HG02884 (cell line): ENCODE results near the gene SERPINB11.
"Not testable (repeated sequence)": the region's sequence is repeated elsewhere in the genome, so short reads cannot be mapped to it uniquely, and the experiment has no call there.

Experiments used
- ATAC-seq: cut with Tn5 transposase; IDR thresholded peaks from one replicate; pipeline ENCODE4 v1.9.1; 2021; ENCODE audit warnings: mild to moderate bottlenecking, moderate library complexity; ENCODE audit not compliant: unreplicated experiment

Gene SERPINB11, protein sequence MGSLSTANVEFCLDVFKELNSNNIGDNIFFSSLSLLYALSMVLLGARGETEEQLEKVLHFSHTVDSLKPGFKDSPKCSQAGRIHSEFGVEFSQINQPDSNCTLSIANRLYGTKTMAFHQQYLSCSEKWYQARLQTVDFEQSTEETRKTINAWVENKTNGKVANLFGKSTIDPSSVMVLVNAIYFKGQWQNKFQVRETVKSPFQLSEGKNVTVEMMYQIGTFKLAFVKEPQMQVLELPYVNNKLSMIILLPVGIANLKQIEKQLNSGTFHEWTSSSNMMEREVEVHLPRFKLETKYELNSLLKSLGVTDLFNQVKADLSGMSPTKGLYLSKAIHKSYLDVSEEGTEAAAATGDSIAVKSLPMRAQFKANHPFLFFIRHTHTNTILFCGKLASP

DNA sequence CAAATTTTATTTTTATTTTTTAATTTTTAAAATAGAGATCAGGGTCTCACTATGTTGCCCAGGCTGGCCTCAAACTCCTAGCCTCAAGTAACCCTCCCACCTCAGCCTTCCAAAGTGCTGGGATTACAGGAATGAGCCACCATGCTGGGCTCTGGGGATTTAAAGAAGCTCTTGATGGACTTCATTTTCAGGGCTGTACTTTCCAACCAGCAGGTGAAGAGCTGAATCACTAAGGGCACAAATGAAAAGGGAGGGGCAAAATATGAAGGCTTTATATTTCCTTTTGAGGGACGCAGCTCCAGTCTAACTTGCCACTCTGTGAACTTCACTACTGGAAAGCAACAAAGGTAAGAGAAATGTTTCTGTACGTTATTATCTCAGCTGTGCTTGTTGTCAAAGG lies at the start of gene SERPINB11:
Gene SERPINB11, plus strand, starts transcription at position 301 of the 400 bp plus-strand sequence. CDS start 7,234 bp downstream, outside the sequence.
- no peak for ATAC-seq

DNA sequence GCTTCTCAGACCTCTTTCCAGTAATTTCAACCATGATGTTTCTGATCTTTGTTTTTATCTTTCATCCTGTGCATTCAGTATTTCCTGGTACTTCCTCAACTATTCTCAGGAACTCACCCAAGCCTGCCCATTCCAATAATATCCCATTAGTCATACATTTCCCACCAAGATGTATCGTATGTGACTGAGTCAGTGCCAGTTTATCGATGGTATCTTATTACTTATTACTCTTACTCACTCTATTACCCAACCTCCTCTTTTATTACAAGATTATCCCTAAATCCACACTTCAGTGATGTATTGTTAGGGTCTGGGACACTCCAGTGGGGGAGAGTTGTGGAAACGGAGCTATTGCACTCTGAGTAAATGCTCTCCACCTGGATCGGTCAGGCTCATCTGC lies 43.8 kb upstream of the SERPINB11 start:
- not testable (repeated sequence) for ATAC-seq

DNA sequence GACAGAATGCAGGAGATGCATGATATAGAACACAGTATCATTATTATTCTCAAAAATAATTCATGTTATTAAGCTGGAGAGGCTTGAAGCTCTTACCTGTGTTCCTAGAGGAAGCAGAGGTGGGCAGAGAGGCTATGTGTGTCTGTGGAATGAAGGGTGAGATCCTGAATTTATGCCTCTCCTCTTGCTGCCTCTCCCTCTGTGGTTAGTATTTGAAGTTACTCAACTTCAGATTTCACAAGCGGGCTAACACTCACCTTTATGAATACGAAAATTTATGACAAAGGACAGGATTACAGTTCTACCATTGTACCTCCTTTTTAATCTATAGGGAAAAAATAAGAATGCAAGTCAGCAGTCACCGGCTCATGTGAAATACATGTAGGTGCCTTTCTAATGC lies 41.0 kb upstream of the SERPINB11 start, which contains the start of gene SERPINB3:
Gene SERPINB3, minus strand, starts transcription at position 144 of the 400 bp plus-strand sequence. CDS start 677 bp downstream, outside the sequence.
- not testable (repeated sequence) for ATAC-seq

DNA sequence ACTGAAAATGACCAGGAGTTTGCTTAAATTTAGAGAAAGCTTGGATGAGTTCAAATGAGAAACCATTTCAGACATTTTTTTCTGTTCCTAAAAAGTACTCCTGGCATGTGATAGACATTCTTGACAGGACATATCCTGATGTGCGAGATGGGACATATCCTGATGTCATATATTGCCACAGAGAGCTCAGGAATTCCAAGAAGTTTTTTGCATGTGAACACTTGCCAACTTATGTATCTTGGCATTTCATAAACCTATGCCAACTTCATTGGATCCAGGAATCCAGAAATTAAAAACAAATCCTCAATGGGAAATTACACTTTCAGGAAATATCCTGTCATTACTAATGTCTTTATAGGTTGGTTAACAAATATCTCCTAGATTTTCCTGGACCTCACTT lies 38.2 kb upstream of the SERPINB11 start:
- no peak for ATAC-seq

DNA sequence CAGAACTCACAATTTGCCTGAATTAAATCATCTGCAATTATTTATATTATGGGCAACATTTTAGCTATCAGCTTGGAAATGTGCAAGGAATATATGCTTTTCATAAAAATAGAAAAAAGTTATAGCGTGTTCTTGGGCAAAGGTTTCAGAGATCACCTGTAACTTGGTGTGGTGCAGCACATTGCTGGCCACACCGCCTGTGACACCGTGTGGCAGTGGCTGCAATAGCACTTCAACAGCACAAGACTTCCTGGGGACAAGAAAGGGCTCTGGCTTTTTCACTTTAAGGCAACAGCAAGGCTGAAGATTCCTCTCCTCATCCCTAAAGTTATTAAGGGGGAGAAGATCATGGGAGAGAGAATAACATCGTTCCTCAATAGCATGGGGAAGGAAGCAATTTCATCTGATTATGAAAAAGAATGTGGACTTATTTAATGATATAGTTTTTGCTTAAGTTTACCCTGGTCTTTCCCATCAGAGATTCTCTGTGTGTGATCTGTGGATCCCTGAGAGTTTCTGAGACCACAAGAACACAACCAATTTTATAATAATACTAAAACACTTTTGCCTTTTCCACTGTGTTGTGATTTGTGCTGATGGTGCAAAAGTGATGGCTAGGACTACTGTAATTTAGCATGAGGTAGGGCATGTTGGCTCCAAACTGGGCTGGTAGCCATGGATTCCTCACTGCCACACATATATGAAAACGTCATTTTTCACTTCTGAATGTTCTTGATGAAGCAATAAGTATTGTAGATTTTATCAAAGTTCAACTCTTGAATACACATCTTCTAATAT lies 26.0 kb upstream of the SERPINB11 start:
- ATAC-seq: peak; percentile 78

DNA sequence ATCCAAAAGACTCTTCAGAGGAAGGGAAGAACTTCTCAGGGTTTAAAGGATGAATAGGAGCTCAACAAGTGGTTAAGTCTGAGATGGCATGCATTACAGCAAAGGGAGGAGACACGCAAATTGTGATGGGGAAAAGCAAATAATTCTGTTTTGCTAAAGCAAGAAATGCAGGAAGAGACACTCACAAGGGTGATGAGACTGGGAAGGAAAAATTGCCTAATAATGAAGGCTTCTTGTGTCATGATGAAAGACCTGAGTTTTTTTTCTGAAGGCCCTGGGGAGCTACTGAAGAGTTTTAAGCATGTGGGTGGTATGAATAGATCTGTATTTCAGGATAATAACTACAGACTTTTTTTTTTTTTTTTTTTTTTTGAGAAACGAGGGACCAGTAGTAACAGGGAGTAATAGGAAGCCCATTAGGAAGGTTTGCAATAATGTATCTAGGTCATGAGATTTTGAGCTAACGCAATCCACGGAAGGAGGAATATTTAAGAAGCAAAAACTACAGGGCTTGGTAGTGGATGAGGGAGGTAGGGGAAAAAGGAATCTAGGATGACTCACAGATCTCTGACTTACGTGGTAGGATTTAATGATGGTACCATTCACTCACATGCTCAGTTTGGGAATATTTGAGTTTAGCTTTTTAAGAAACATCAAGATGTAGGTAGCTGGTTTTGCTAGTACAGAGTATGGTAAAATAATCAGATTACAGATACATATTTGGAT lies 25.1 kb upstream of the SERPINB11 start:
- no peak for ATAC-seq

DNA sequence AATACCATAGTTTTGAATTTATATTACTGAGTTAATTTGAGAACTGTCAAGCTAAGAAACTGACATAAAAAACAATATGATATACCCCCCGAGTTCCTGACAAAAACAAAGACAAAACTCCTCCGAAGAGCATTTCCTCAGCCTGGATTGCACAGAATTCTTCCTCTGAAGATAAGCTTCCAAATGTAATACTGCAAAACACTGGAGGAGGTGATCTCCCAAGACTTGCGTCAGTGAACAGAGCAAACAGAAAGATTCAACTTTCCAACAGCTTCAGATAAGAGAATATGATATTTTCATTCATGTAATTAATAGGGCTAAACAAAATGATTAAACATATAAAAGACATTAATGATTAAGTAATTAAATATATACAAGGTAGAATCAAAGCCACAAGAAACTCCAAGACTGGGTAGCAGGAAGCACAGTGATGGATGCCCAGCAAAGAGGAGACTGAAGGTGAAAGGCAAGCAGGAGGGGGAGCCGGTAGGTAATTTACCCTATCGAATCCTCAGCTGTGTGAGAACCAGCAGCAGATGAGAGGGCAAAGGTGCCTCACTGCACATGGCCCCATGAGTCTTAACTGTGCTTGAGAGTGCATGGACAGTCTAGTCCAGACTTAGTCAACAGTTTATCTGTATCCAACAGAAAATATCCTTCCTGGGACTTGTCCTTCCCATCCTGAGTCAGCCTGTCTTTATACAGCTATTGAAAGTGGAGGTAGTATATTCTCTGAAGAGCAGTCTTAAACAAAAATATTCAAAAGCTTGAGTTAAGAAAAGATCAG lies 22.7 kb upstream of the SERPINB11 start:
- no peak for ATAC-seq

DNA sequence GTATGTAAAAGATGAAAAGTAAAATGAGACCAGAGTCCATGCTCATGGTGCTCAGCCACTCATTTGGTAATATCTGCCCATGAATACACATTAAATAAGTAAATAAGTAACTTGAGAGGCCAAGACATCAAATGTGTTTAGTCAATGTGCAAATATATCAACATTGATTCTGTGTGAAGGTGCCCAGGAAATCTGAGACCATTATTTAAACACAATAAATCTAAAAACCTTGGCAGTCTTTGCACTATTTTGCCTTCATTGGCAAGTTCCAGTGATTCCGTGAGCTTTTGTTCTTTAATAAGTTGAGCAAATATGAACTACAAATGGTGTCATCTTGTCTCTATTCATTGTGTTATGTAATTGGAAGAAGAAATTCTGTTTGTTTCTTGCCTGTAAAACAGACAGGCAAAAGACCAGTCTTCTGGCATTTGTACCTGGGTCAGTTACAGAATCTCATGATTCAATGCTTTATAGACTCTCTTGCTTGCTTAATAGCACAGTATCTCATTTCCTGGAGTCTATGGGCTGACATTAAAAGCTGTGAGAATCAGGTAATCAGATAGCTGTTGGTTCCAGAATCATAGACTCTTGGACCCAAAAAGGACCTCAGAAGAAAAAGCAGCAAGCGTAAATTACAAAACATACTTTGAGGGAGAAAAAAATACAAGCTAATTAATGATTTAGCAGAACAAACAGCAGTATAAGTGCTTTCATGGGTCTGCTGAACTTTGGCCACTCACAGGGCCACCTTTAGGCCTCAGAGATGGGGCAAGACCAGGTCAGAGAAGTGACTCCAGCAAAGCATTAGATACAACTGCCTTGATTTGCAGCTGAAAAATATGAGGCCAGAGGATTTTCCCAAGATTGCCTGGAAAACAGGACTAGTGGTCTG lies 21.1 kb upstream of the SERPINB11 start:
- ATAC-seq: no peak

DNA sequence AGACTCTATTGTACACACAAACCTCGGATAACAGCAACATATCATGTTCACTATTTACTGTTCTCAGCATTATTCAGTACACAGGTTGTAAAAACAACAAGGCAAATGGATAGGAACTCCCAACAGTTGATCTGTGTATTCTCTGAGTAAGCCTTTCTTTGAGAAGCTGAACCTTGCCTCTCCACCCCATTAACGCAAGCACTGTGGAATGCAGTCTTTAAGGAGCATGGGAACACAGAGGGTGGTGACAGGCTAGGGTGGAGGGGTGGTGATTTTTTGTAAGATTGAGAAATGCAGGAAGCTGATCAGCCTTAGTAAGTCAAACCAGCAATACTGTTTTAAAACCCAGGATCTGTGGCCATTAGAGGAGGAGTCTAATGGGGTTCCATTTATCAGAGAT lies 19.6 kb upstream of the SERPINB11 start:
- no peak for ATAC-seq

DNA sequence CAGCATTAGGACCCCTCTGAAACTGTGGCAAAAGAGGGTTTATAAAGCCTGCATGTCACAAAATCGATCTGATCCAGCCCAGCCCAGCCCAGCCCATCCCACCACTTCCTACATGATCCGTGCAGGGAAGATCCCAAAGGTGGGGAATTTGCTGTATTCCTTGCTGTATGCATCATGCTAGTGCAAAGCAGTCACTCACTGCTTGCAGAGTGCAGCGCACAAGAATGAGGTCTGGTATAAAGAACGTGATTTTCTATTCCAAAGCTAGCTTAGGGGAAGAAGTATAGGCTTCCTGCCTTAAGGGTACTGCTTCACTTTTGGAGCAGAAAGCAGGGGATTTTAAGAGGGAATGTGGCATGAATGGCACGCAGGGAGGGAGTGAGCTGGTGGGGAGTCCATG lies 18.9 kb upstream of the SERPINB11 start:
- ATAC-seq: no peak

DNA sequence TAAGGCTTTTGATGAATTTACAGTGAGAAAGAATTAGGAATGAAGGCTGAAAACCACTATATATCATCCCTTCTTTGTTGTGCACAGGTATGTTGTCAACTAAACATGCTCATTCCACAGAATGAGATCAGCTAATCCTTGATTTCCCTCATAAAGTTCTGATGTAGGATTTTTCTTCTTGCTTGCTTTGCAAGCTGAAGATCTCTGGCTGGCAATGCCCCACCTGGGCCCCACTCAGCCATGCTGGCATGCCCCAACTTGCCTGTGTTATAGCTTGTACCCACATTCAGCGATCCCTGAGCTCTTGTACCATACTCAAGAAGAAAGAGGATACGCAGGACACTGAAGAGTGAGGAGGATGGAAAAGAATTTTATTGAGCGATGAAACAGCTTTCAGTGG lies 18.0 kb upstream of the SERPINB11 start:
- no peak for ATAC-seq

DNA sequence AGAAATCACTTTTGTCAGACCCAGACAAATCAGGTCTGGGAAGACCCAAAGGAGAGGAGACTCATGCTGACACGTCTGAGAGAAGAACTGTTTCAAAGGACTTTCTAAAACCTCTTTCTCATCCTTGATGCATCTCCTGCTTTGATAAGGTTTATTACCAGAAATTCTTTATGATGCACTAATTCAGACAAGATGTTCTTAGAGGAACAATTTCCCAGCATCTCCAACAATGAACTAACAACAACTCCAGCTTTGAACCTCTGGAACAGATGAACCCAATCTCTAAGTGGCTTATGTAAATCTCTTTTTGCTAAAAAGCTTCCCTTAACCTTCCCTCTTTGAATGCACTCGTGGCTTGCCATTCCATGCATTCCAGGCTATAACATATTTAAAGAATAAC lies 15.9 kb upstream of the SERPINB11 start:
- ATAC-seq: no peak

DNA sequence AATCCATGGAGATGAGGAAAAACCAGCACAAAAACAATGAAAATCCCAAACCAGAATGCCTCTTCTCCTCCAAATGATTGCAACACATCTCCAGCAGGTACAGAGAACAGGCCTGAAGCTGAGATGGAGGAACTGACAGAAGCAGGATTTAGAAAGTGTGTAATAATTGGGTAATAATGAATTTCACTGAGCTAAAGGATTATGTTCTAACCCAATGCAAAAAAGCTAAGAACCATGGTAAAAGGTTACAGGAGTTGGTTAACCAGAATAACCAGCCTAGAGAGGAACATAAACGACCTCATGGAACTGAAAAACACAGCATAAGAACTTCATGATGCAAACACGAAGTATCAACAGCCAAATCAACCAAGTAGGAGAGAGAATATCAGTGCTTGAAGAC lies 13.7 kb upstream of the SERPINB11 start:
- ATAC-seq: no peak

DNA sequence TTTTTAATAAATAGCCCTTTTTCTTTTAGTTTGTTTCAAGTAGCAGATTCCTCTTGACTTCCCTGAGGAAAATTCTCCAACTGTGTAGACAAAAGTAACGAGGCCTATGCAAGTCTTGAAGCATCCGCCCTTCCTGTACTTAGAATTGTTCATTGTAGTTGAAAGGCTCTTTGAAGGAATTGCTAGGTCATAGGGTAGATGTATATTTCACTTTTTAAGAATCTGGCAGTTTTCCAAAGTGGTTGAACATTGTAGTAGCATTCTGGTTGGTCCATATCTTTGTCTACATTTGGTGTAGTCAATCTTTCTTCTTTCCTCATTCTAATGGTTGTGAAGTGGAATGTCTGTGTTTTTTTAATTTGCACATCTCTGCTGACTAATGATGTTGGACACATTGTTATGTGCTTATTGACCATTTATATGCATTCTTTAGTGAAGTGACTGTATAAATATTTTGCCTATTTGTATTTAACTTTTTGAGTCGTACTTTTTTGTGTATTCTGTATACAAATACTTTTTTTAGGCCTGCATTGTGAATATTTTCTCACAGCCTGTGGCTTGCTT lies 5.6 kb upstream of the SERPINB11 start:
- ATAC-seq: no peak

DNA sequence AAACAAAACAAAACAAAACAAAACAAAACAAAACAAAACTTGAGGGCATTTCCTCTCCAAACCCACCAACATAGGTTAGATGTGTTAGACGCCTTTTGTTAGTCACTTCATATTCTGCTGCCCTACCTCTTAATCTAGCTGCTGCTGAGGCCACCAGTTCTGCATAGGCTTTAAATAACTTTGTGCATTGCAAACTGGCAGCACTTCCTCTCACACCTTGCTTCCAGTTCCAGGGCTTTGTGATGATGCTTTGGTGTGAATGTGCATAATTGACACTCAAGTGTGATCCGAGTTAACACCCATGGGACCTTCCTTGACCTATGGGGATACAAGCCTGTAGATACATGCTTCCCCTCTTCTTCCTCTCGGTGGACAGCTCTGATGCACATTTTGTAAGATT lies 2.3 kb upstream of the SERPINB11 start:
- no peak for ATAC-seq

DNA sequence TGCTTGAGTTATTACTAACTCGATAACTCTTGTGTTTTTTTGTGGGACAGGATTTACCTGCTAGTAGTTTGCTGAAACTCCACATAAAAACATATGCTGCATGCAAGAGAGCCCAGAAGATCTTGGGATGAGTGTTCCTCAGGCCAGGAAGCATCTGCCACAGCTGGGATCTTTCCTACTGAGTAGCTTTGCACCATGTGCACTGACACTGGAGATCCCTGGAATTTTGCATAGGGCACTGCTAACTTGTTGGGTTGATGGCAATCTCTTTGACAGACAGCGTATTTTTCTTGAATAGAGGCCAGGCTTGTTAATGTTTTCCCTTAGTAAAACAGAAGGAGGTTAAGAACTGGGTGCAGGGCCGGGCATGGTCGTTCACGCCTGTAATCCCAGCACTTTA lies 808 bp upstream of the SERPINB11 start:
- ATAC-seq: no peak

DNA sequence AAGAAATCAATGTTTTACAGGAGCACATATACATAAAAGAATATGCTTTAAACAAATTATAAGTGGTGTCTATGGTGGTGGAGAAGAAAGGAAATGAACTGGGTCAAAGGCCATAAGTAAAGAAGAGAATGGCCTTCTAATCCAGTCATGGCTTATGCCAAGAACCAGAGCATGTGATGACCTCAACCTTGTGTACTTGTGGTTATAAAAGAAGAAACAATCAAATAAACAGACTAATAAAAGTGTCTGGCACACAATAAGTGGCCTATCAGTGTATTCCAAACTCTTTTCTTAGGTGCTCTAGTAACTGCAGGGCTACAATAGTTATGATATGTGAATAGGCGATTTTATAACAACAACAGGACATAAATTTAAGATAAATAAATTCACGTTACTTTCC lies 2.6 kb downstream of the SERPINB11 start:
- ATAC-seq: no peak

DNA sequence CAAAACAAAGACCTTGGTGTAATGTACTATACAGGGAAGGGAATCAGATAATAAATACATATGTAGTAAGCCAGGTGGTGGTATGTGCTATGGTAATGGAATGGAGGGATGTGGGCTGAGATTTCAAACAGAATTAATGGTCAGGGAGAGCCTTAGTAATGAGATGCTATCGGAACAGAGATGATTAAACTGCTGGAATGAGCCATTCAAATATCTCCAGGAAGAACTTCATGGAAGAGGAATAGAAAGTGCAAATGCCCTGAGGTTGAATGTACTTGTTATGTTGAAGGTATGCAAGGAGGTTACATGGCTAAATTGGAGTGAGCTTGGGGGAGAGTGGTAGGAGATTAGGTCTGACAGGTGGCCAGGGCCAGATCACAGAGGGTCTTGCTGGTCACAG lies 5.1 kb downstream of the SERPINB11 start:
- no peak for ATAC-seq

DNA sequence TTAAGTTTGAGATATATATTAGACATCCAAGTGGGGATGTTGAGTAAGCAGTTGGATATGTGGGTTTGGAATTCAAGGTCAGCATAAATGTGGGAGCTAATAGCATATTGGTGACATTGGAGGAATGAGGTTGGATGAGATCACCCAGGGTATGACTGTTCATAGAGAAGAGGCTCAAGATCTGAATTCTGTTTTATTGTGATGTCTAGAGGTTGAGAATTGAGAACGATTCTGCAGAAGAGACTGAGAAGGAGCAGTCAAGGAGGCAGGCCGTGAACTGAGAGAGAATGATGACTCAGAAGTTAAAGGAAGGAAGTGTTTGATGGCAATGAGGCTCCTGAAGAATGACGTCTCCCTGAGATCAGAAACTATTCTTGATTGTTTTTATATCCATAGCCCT lies 5.9 kb downstream of the SERPINB11 start:
- ATAC-seq: no peak
